WTC11 (cell line): ENCODE results near the gene TMEM245. TPM values are rescaled to one million over a fixed set of nuclear protein-coding genes. Genes with fewer than 3 reads are reported as not detected.

Experiments used
- ATAC-seq: fragments of 200-7000 bp; cut with Tn5 transposase; 2 replicates; pipeline ENCODE4 v1.10.0; 2021; ENCODE audit warnings: mild to moderate bottlenecking, moderate library complexity
- CTCF ChIA-PET: fragments of 300-600 bp; sonication (Branson Sonifier 250); formaldehyde crosslinking; loops from one replicate; lab custom pipeline; 2021; ENCODE audit warnings: antibody characterized with exemption; lab: Charles Lee
- POLR2A ChIA-PET: fragments of 350-600 bp; sonication (Branson Sonifier 250); formaldehyde crosslinking; loops from one replicate; lab custom pipeline; 2021; ENCODE audit warnings: antibody characterized with exemption; lab: Charles Lee
- DNase-seq: peaks from one replicate; pipeline ENCODE4 v3.0.0; 2021; ENCODE audit warnings: low spot score
- H3K27ac Mint-ChIP-seq: 2 replicates; pipeline ENCODE4 v1.8.0; 2021; ENCODE audit warnings: mixed read lengths
- H3K27me3 Mint-ChIP-seq: 2 replicates; pipeline ENCODE4 v1.8.0; 2021; ENCODE audit warnings: low read depth, mild to moderate bottlenecking, moderate library complexity, mixed read lengths
- H3K36me3 Mint-ChIP-seq: 2 replicates; pipeline ENCODE4 v1.8.0; 2021; ENCODE audit warnings: mixed read lengths
- H3K4me1 Mint-ChIP-seq: 2 replicates; pipeline ENCODE4 v1.8.0; 2022; ENCODE audit warnings: mixed read lengths
- H3K4me3 Mint-ChIP-seq: 2 replicates; pipeline ENCODE4 v1.8.0; 2021; ENCODE audit warnings: mild to moderate bottlenecking, moderate library complexity, mixed read lengths
- H3K9me3 Mint-ChIP-seq: 2 replicates; pipeline ENCODE4 v1.8.0; 2021; ENCODE audit warnings: mixed read lengths
- CREB1 ChIP-seq: sonication (generic); formaldehyde crosslinking; IDR thresholded peaks from 2 replicates; pipeline ENCODE4 v1.8.0; 2023; ENCODE audit warnings: mild to moderate bottlenecking, missing genetic modification reagents
- ELF4 ChIP-seq: sonication (generic); formaldehyde crosslinking; IDR thresholded peaks from 2 replicates; pipeline ENCODE4 v1.8.1; 2022; ENCODE audit warnings: low read depth, mild to moderate bottlenecking, moderate library complexity, missing genetic modification reagents
- HMGXB4 ChIP-seq: sonication (generic); formaldehyde crosslinking; IDR thresholded peaks from 2 replicates; pipeline ENCODE4 v1.8.1; 2023; ENCODE audit warnings: mild to moderate bottlenecking, moderate library complexity, missing genetic modification reagents
- IRF1 ChIP-seq: sonication (generic); formaldehyde crosslinking; IDR thresholded peaks from 2 replicates; pipeline ENCODE4 v1.8.0; 2023; ENCODE audit warnings: missing genetic modification reagents
- IRF2 ChIP-seq: sonication (generic); formaldehyde crosslinking; IDR thresholded peaks from 2 replicates; pipeline ENCODE4 v1.8.0; 2022; ENCODE audit warnings: low read depth, missing genetic modification reagents, borderline replicate concordance
- JUN ChIP-seq: sonication (generic); formaldehyde crosslinking; IDR thresholded peaks from 2 replicates; pipeline ENCODE4 v1.8.0; 2023; ENCODE audit warnings: mild to moderate bottlenecking, missing genetic modification reagents
- MLX ChIP-seq: sonication (generic); formaldehyde crosslinking; IDR thresholded peaks from 2 replicates; pipeline ENCODE4 v1.8.1; 2023; ENCODE audit warnings: mild to moderate bottlenecking, missing genetic modification reagents, moderate library complexity
- MXD4 ChIP-seq: fragments of 250-450 bp; sonication (Bioruptor Pico); IDR thresholded peaks from 2 replicates; pipeline ENCODE4 v1.8.0; 2021; ENCODE audit warnings: mild to moderate bottlenecking, moderate library complexity, borderline replicate concordance
- NFYB ChIP-seq: sonication (generic); formaldehyde crosslinking; conservative IDR thresholded peaks from 2 replicates; pipeline ENCODE4 v1.8.0; 2022; ENCODE audit warnings: low read depth, missing genetic modification reagents
- OVOL2 ChIP-seq: fragments of 250-450 bp; sonication (Bioruptor Pico); IDR thresholded peaks from 2 replicates; pipeline ENCODE4 v1.9.0; 2021; ENCODE audit warnings: mild to moderate bottlenecking, borderline replicate concordance
- RORB ChIP-seq: fragments of 250-450 bp; sonication (Bioruptor Pico); IDR thresholded peaks from 2 replicates; pipeline ENCODE4 v1.9.0; 2021; ENCODE audit warnings: mild to moderate bottlenecking
- SP1 ChIP-seq: sonication (generic); formaldehyde crosslinking; conservative IDR thresholded peaks from 2 replicates; pipeline ENCODE4 v1.8.1; 2022; ENCODE audit warnings: missing genetic modification reagents
- TCF7 ChIP-seq: sonication (generic); formaldehyde crosslinking; IDR thresholded peaks from 2 replicates; pipeline ENCODE4 v1.8.0; 2022; ENCODE audit warnings: mild to moderate bottlenecking, low read depth, missing genetic modification reagents, moderate library complexity
- ZNF263 ChIP-seq: sonication (generic); formaldehyde crosslinking; IDR thresholded peaks from 2 replicates; pipeline ENCODE4 v1.8.1; 2022; ENCODE audit warnings: low read depth, mild to moderate bottlenecking, moderate library complexity, missing genetic modification reagents
- ZNF281 ChIP-seq: sonication (generic); formaldehyde crosslinking; IDR thresholded peaks from 2 replicates; pipeline ENCODE4 v1.8.0; 2023; ENCODE audit warnings: mild to moderate bottlenecking, missing genetic modification reagents
- ZNF512 ChIP-seq: sonication (generic); formaldehyde crosslinking; IDR thresholded peaks from 2 replicates; pipeline ENCODE4 v1.8.1; 2022; ENCODE audit warnings: missing genetic modification reagents, borderline replicate concordance
- total RNA-seq: library from RNA; stranded (reverse); gene quantifications from 3 replicates; pipeline ENCODE4 v1.2.3, GENCODE V29; 2021
- TF ChIP-seq, protein P1 (sequence below): fragments of 250-450 bp; sonication (Bioruptor Pico); conservative IDR thresholded peaks from 2 replicates; pipeline ENCODE4 v1.9.0; 2021; ENCODE audit warnings: mild to moderate bottlenecking

Gene TMEM245
- total RNA-seq, 1 experiment from 2014 or later, result 40.8 TPM

DNA sequence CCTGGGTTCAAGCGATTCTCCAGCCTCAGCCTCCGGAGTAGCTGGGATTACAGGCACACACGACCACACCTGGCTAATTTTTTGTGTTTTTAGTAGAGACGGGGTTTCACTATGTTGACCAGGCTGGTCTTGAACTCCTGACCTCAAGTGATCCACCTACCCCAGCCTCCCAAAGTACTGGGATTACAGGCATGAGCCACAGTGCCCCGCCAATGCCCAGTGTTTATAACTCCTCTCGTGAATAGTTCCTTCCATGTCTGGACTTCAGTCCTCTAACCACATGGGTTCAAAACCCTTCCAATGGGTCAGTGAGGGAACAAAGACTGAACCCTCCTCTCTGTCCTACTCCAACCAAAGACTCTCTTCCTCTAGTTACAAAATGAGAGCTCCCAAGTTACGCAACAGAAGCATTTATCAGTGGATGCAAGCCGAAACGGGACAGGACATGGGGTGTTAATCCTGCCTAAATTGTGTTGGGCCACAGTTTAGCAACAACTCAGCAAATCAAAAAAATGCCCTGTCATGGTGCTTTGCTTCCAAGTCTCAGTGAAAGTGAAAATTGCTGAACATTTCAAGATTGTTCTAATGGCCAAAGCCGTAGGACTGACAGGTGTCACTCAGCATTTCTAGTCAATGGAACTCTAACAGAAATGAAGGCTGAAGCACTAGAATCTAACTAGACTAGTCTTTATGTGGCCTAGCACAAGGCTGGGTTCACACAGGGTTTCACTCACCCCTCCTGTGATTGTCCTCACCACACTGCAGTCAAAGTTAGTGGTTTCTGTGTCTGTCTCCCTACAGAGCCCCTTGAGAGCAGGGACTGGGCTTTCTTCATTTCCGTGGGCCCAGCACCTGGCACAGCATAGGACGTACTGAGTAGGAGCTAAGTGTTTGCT is 3.2 kb upstream of the TMEM245 start:
- Mint-ChIP-seq H3K9me3 (no peaks in the 10 kb centered on the region), H3K4me1 (peaks cover 23% of the 10 kb centered on the region), H3K27ac (no peak overlapping the region), H3K36me3 (peaks cover 4% of the 10 kb centered on the region; the same call in 1 of the 2 replicates), H3K4me3 (no peak overlapping the region), H3K27me3 (no peaks in the 10 kb centered on the region)
- ChIA-PET CTCF (interaction anchor here (0.6 to 0.7 kb wide), 2 partner anchors 72 to 935 kb away, joined by 3 read pairs; no protein-coding TSS in a partner anchor), POLR2A (no interaction called here)
- ATAC-seq (no peak), DNase-seq (no peak)
- TF ChIP-seq, protein P1, sequence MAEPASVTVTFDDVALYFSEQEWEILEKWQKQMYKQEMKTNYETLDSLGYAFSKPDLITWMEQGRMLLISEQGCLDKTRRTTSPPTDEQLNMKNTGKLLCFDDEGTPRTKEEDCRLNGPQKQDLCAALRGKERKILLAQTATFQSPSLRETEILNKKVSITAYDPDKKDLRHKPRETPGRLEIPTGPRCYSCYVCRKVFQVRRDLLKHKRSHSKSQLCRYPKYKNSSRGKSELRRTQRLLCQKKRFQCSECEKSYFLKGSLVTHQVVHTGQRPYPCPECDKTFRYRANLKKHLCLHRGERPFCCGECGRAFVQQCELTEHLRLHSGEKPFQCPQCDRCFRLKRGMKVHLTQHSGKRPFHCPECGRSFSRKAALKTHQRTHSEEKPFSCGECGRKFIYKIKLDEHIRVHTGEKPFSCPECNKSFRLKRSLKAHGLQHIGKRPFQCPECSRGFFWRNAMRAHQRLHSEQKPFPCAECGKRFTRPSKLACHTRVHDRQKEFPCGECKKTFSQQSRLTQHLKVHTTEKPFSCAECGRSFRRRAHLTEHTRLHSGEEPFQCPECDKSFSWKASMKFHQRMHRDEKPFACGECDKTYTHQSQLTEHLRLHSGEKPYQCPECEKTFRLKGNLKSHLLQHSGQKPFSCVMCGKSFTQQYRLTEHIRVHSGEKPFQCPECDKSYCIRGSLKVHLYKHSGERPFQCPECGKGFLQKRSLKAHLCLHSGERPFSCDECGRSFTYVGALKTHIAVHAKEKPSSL (CRISPR knock-in tag), result no peak
- TF ChIP-seq TCF7 (CRISPR knock-in tag) (no peak), ZNF512 (CRISPR knock-in tag) (no peak), OVOL2 (CRISPR knock-in tag) (no peak), SP1 (CRISPR knock-in tag) (no peak), RORB (CRISPR knock-in tag) (no peak)

GRCh38 chr9:109121232-109121796 is 1.6 kb upstream of the TMEM245 start:
- ATAC-seq (no peak), DNase-seq (peak; percentile 36)
- peaks cover 35% of the 10 kb centered on the region for H3K4me1 Mint-ChIP-seq
- no peaks in the 10 kb centered on the region for H3K9me3 Mint-ChIP-seq
- ChIA-PET CTCF (interaction anchor here (0.8 kb wide), 1 partner anchor 62 kb away, joined by 4 read pairs; no protein-coding TSS in a partner anchor), POLR2A (interaction anchor here (0.6 kb wide), 1 partner anchor 11 kb away, joined by 3 read pairs; no protein-coding TSS in a partner anchor)
- H3K4me3 Mint-ChIP-seq, result peak overlapping the region; percentile 93
- 0 out of 2 replicates have a peak, but pooled peaks have one; percentile 39 for TF ChIP-seq ZNF281 (CRISPR knock-in tag)
- TF ChIP-seq CREB1 (CRISPR knock-in tag), result no peak
- no peak for TF ChIP-seq ELF4 (CRISPR knock-in tag)
- no peaks in the 10 kb centered on the region for H3K27me3 Mint-ChIP-seq
- peak overlapping the region; percentile 89 for H3K27ac Mint-ChIP-seq
- peaks cover 11% of the 10 kb centered on the region for H3K36me3 Mint-ChIP-seq

DNA sequence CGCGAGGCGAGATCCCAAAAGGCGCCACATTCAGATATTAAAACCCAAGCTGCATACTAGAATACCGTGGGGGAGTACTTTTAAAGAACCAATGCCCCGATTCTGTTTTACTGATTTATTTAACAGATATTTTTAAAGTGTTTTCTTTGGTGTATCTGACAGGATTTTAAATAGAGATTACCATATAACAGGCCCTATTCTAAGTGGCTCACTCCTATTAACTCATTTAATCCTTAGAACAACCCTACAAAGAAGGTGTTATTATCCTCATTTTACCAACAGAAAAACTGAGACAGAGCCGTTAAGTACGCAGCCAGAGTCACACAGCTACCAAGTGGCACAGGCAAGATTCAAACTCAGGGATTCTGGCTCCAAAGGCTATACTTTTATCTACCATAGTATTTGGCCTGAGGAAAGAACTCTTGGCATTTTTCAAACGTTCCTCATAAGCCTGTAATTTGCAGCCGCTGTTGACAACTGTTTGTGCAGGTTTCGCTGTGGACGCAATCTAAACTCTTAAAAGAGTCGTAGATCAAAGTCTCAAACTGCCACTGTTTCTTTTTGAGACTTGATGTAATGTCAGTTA is 550 bp upstream of the TMEM245 start:
- no peak for ATAC-seq

More for the DNA sequence above, 550 bp upstream of the TMEM245 start:
- H3K27me3 Mint-ChIP-seq, result no peaks in the 10 kb centered on the region
- H3K9me3 Mint-ChIP-seq, result no peaks in the 10 kb centered on the region
- no peak for TF ChIP-seq MXD4 (CRISPR knock-in tag)
- no peak for TF ChIP-seq HMGXB4 (CRISPR knock-in tag)
- TF ChIP-seq NFYB (CRISPR knock-in tag), result no peak
- TF ChIP-seq MLX (CRISPR knock-in tag), result no peak
- no peak for TF ChIP-seq IRF2 (CRISPR knock-in tag)
- no peak for TF ChIP-seq JUN (CRISPR knock-in tag)
- TF ChIP-seq ZNF263 (CRISPR knock-in tag), result no peak
- TF ChIP-seq IRF1 (CRISPR knock-in tag), result no peak
- ChIA-PET POLR2A (interaction anchor here (0.6 to 2.2 kb wide), 4 partner anchors 11 to 415 kb away, joined by 3 to 9 read pairs (median 4); no protein-coding TSS in a partner anchor), CTCF (interaction anchor here (0.6 to 1.4 kb wide), 6 partner anchors 23 to 381 kb away, joined by 3 to 7 read pairs (median 4); no protein-coding TSS in a partner anchor)
- peaks cover 40% of the 10 kb centered on the region for H3K4me1 Mint-ChIP-seq
- DNase-seq, result no peak
- H3K36me3 Mint-ChIP-seq, result peaks cover 11% of the 10 kb centered on the region
- H3K4me3 Mint-ChIP-seq, result peak overlapping the region; percentile 93
- H3K27ac Mint-ChIP-seq, result peak overlapping the region; percentile 68
